ENCODE measurements around the gene NCKIPSD. TPM values are rescaled to one million over a fixed set of nuclear protein-coding genes. Genes with fewer than 3 reads are reported as not detected.

Gene NCKIPSD
- total RNA-seq, 1 donor from 2014 or later = 10.5 TPM

GRCh38 chr3:48642605-48643004 lies 43.1 kb downstream of the NCKIPSD start:
- no peak for FAIRE-seq

GRCh38 chr3:48641396-48641795 lies 44.3 kb downstream of the NCKIPSD start:
- no peaks in the 10 kb centered on the region for H3K36me3 ChIP-seq (ENCODE audit: control insufficient read depth, insufficient read depth, low read length)
- no peak overlapping the region for H3K4me3 ChIP-seq (ENCODE audit: low read depth, low read length)
- no peaks in the 10 kb centered on the region for H3K27me3 ChIP-seq (ENCODE audit: control insufficient read depth, insufficient read depth, low read length)
- TF ChIP-seq CTCF (IDR thresholded peaks at IDR 0.05; ENCODE audit: insufficient read depth, low read length, severe bottlenecking) = no peak
- FAIRE-seq = no peak
- DNase-seq (ENCODE audit: low read depth) = no peak

More at GRCh38 chr3:48642605-48643004, 43.1 kb downstream of the NCKIPSD start:
- Histone ChIP-seq H3K36me3 (ENCODE audit: control insufficient read depth, insufficient read depth, low read length) (no peaks in the 10 kb centered on the region), H3K4me3 (ENCODE audit: low read depth, low read length) (no peak overlapping the region), H3K27me3 (ENCODE audit: control insufficient read depth, insufficient read depth, low read length) (no peaks in the 10 kb centered on the region)
- no peak for TF ChIP-seq CTCF (IDR thresholded peaks at IDR 0.05; ENCODE audit: insufficient read depth, low read length, severe bottlenecking)
- DNase-seq (ENCODE audit: low read depth) = no peak

GRCh38 chr3:48639944-48640606 lies 45.6 kb downstream of the NCKIPSD start:
- FAIRE-seq = no peak
- no peaks in the 10 kb centered on the region for H3K36me3 ChIP-seq (ENCODE audit: control insufficient read depth, insufficient read depth, low read length)

GRCh38 chr3:48637305-48637704 lies 48.4 kb downstream of the NCKIPSD start:
- Histone ChIP-seq H3K4me3 (ENCODE audit: low read depth, low read length) (no peak overlapping the region), H3K27me3 (ENCODE audit: control insufficient read depth, insufficient read depth, low read length) (no peaks in the 10 kb centered on the region), H3K36me3 (ENCODE audit: control insufficient read depth, insufficient read depth, low read length) (peaks cover 10% of the 10 kb centered on the region)
- no peak for TF ChIP-seq CTCF (IDR thresholded peaks at IDR 0.05; ENCODE audit: insufficient read depth, low read length, severe bottlenecking)
- FAIRE-seq = no peak
- no peak for DNase-seq (ENCODE audit: low read depth)

More at GRCh38 chr3:48639944-48640606, 45.6 kb downstream of the NCKIPSD start:
- DNase-seq (ENCODE audit: low read depth) = no peak
- Histone ChIP-seq H3K4me3 (ENCODE audit: low read depth, low read length) (no peak overlapping the region), H3K27me3 (ENCODE audit: control insufficient read depth, insufficient read depth, low read length) (no peaks in the 10 kb centered on the region)
- no peak for TF ChIP-seq CTCF (IDR thresholded peaks at IDR 0.05; ENCODE audit: insufficient read depth, low read length, severe bottlenecking)

DNA sequence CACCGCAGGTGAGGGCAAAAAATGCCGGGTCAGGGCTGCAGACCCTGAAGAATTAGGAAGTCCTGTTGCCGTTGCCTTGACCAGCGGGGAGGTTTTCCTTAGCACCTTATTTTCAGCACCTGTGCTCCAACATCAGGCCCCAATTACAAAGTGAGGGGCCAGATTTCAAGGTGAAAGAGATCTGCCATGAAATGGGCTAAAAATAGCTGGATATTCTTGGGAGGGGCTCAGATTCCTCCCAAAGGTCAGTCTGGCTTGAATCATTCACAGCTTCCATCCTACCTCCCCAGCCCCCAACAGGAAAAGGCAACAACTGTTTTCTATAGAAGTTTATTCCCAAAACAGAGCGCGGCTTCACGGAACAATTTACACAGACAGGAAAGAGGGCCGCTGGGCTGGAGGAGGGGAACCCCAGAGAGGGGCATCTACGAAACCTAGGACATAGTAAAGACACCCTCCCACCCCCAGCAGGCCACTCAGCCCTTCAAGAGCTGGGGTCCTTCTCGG lies 49.5 kb downstream of the NCKIPSD start:
- peaks cover 18% of the 10 kb centered on the region for H3K36me3 ChIP-seq (ENCODE audit: control insufficient read depth, insufficient read depth, low read length)
- TF ChIP-seq CTCF (IDR thresholded peaks at IDR 0.05; ENCODE audit: insufficient read depth, low read length, severe bottlenecking) = no peak
- no peaks in the 10 kb centered on the region for H3K27me3 ChIP-seq (ENCODE audit: control insufficient read depth, insufficient read depth, low read length)
- DNase-seq (ENCODE audit: low read depth) = no peak
- FAIRE-seq = no peak
- peak overlapping the region; percentile 86 for H3K4me3 ChIP-seq (ENCODE audit: low read depth, low read length)

Measured in bronchial epithelial cell (primary cell).